HEK293T (cell line): Measurements from ENCODE around the gene CHST11.

Experiments used
- CTCF ChIA-PET: fragments of 350-600 bp; formaldehyde crosslinking; extraction: SDS; loops from one replicate; lab custom pipeline; 2021; ENCODE audit warnings: antibody characterized with exemption, inconsistent platforms; lab: Yijun Ruan, JAX
- POLR2A ChIA-PET: fragments of 350-600 bp; formaldehyde crosslinking; extraction: SDS; loops from one replicate; lab custom pipeline; 2020; ENCODE audit warnings: antibody characterized with exemption, inconsistent platforms; lab: Yijun Ruan, JAX
- DNase-seq: peaks from one replicate; pipeline ENCODE4 v3.0.0; 2012; ENCODE audit warnings: mixed read lengths; ENCODE audit errors: extremely low spot score
- ARNT ChIP-seq: fragments of 450-650 bp; IDR thresholded peaks from 2 replicates; pipeline ENCODE4 v1.6.1; 2017; ENCODE audit warnings: mild to moderate bottlenecking
- BHLHE40 ChIP-seq: fragments of 450-650 bp; IDR thresholded peaks from 2 replicates; pipeline ENCODE4 v1.6.1; 2016; ENCODE audit warnings: mild to moderate bottlenecking, moderate library complexity, borderline replicate concordance
- CTBP1 ChIP-seq: fragments of 450-650 bp; IDR thresholded peaks from 2 replicates; pipeline ENCODE4 v1.6.1; 2016; ENCODE audit warnings: borderline replicate concordance
- ELF4 ChIP-seq: fragments of 450-650 bp; IDR thresholded peaks from 2 replicates; pipeline ENCODE4 v1.6.1; 2017; ENCODE audit warnings: antibody characterized with exemption
- FOXA1 ChIP-seq: fragments of 450-650 bp; IDR thresholded peaks from 2 replicates; pipeline ENCODE4 v1.6.1; 2016; ENCODE audit warnings: mild to moderate bottlenecking
- FOXK2 ChIP-seq: fragments of 450-650 bp; IDR thresholded peaks from 2 replicates; pipeline ENCODE4 v1.6.1; 2016; ENCODE audit warnings: mild to moderate bottlenecking
- FOXM1 ChIP-seq: fragments of 450-650 bp; IDR thresholded peaks from 2 replicates; pipeline ENCODE4 v1.6.1; 2017; ENCODE audit warnings: mild to moderate bottlenecking, borderline replicate concordance
- HDGF ChIP-seq: fragments of 450-650 bp; IDR thresholded peaks from 2 replicates; pipeline ENCODE4 v1.6.1; 2017; ENCODE audit warnings: antibody characterized with exemption, borderline replicate concordance
- L3MBTL2 ChIP-seq: fragments of 450-650 bp; conservative IDR thresholded peaks from 2 replicates; pipeline ENCODE4 v1.6.1; 2016; ENCODE audit warnings: mild to moderate bottlenecking
- LEF1 ChIP-seq: fragments of 450-650 bp; IDR thresholded peaks from 2 replicates; pipeline ENCODE4 v1.6.1; 2017; ENCODE audit warnings: mild to moderate bottlenecking, borderline replicate concordance
- NFRKB ChIP-seq: fragments of 450-650 bp; IDR thresholded peaks from 2 replicates; pipeline ENCODE4 v1.6.1; 2016; ENCODE audit warnings: mild to moderate bottlenecking, moderate library complexity
- PKNOX1 ChIP-seq: fragments of 450-650 bp; IDR thresholded peaks from 2 replicates; pipeline ENCODE4 v1.6.1; 2016
- SP1 ChIP-seq: fragments of 450-650 bp; IDR thresholded peaks from 2 replicates; pipeline ENCODE4 v1.6.1; 2017
- SUZ12 ChIP-seq: fragments of 450-650 bp; IDR thresholded peaks from 2 replicates; pipeline ENCODE4 v1.6.1; 2016; ENCODE audit warnings: mild to moderate bottlenecking
- TARDBP ChIP-seq: fragments of 450-650 bp; IDR thresholded peaks from 2 replicates; pipeline ENCODE4 v1.6.1; 2016
- ZNF384 ChIP-seq: fragments of 450-650 bp; IDR thresholded peaks from 2 replicates; pipeline ENCODE4 v1.6.1; 2016

CHST11 gene

GRCh38 chr12:104723895-104724294 is 267.1 kb downstream of the CHST11 start:
- ChIA-PET POLR2A (no interaction called here), CTCF (no interaction called here)
- TF ChIP-seq ELF4 (no peak), TARDBP (no peak), NFRKB (no peak), ZNF384 (no peak), LEF1 (no peak), FOXA1 (no peak), SP1 (no peak), CTBP1 (no peak), FOXK2 (no peak), BHLHE40 (no peak), L3MBTL2 (no peak), ARNT (no peak), SUZ12 (no peak)
- no peak for DNase-seq

GRCh38 chr12:104724992-104725585 is 268.3 kb downstream of the CHST11 start:
- CTCF ChIA-PET = interaction anchor here (0.6 kb wide), 1 partner anchor 65 kb away, joined by 3 read pairs; no protein-coding TSS in a partner anchor
- POLR2A ChIA-PET = no interaction called here
- no peak for TF ChIP-seq NFRKB
- no peak for TF ChIP-seq L3MBTL2
- TF ChIP-seq SP1 = no peak
- TF ChIP-seq FOXK2 = no peak
- no peak for TF ChIP-seq ELF4
- TF ChIP-seq ARNT = no peak
- TF ChIP-seq BHLHE40 = no peak
- no peak for TF ChIP-seq HDGF
- no peak for TF ChIP-seq SUZ12
- no peak for TF ChIP-seq PKNOX1
- no peak for TF ChIP-seq TARDBP
- no peak for TF ChIP-seq FOXM1
- TF ChIP-seq FOXA1 = no peak
- no peak for TF ChIP-seq CTBP1
- no peak for TF ChIP-seq LEF1
- no peak for TF ChIP-seq ZNF384
- DNase-seq = no peak

DNA sequence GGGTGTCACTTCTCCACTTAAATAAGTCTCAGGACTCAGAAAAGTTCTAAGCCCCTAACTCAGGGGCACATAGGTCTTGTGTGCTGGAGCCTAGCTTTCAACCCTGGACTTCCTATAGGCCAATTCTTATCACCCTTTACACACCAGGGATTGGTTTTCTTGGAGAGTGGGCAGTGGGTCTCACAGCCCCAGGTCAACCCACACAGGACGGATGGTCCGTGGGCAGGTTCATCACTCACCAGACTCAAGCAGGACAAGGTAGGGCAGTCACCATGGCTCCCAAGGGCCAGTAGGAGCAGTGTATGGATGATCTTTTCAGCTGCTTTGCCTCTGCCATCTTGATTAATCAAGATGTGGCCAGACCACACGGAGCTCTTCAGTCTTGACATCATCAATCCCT is 268.9 kb downstream of the CHST11 start:
- ChIA-PET POLR2A (no interaction called here), CTCF (no interaction called here)
- no peak for DNase-seq
- no peak for TF ChIP-seq HDGF
- no peak for TF ChIP-seq ZNF384
- TF ChIP-seq ELF4 = no peak

DNA sequence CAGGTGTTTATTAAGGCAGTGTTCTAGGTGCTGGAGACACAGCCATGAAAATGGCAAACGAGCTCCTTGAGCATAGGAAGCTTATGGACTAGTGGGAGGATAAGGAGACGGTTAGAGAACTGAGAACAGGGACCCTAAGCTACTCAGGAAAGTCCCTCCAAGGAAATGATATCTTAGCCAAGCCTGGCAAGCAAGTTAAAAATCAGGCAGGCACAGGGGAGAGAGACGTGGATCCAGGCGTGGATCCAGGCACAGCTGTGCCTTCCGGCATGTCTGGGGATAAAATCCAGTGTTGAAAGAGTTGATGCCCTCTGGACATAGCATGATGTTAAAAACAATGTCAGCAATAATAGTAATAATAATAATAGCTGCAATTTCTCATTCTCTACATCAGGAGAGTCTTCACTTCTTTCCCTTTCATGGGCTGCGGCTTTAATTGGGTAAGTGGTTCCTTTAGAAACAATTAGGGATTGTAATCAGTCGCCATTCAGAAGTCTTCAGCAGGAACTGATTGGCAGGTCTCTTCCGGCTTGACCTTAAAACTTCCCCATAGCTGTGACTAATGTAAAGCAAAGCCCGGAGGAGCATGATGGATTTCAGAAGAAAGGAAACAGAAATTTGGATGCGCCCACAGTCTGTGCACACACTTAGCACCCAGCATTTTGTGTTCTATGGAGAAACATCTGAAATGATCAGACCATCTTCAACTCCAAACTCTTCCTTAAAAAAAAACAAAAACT is 271.1 kb downstream of the CHST11 start:
- POLR2A ChIA-PET = no interaction called here
- TF ChIP-seq ELF4 = no peak
- no peak for TF ChIP-seq FOXA1
- TF ChIP-seq SP1 = no peak
- TF ChIP-seq PKNOX1 = no peak
- TF ChIP-seq CTBP1 = no peak
- no peak for TF ChIP-seq NFRKB
- TF ChIP-seq HDGF = no peak
- no peak for TF ChIP-seq FOXK2
- TF ChIP-seq ZNF384 = no peak
- no peak for TF ChIP-seq BHLHE40
- TF ChIP-seq TARDBP = no peak
- no peak for TF ChIP-seq L3MBTL2
- no peak for TF ChIP-seq ARNT
- no peak for TF ChIP-seq LEF1
- TF ChIP-seq SUZ12 = no peak
- no peak for TF ChIP-seq FOXM1
- CTCF ChIA-PET = no interaction called here
- DNase-seq = no peak

- CTCF ChIA-PET = no interaction called here
- no peak for TF ChIP-seq FOXA1
- TF ChIP-seq TARDBP = no peak
- no peak for TF ChIP-seq SP1
- TF ChIP-seq ARNT = no peak
- TF ChIP-seq ELF4 = no peak
- no peak for TF ChIP-seq LEF1
- TF ChIP-seq FOXM1 = no peak
- TF ChIP-seq CTBP1 = no peak
- TF ChIP-seq PKNOX1 = no peak
- TF ChIP-seq FOXK2 = no peak
- no peak for TF ChIP-seq BHLHE40
- TF ChIP-seq SUZ12 = no peak
- no peak for TF ChIP-seq L3MBTL2
- no peak for TF ChIP-seq ZNF384
- TF ChIP-seq HDGF = no peak
- no peak for TF ChIP-seq NFRKB
- POLR2A ChIA-PET = interaction anchor here (0.7 kb wide), 1 partner anchor 318 kb away, joined by 3 read pairs; no protein-coding TSS in a partner anchor
- DNase-seq = no peak
Measured at GRCh38 chr12:104729091-104729490, 272.3 kb downstream of the CHST11 start.
